Loucy (cell line): ENCODE results near the gene ZNF763.
"Not testable (repeated sequence)": the region's sequence is repeated elsewhere in the genome, so short reads cannot be mapped to it uniquely, and the experiment has no call there.

ENCODE experiments used
- H2AFZ ChIP-seq: fragments of 200-600 bp; sonication (generic); 2 replicates; pipeline ENCODE4 v1.6.0; 2016; ENCODE audit warnings: antibody characterized with exemption, mild to moderate bottlenecking, low read length, moderate library complexity
- H3F3A ChIP-seq: fragments of 200-600 bp; 2 replicates; pipeline ENCODE4 v1.6.0; 2016; ENCODE audit warnings: antibody characterized with exemption, low read depth, mild to moderate bottlenecking
- H3K27me3 ChIP-seq: fragments of 200-600 bp; sonication (generic); 2 replicates; pipeline ENCODE4 v1.6.1; 2014; ENCODE audit warnings: low read length, mild to moderate bottlenecking; ENCODE audit not compliant: insufficient read depth, poor library complexity, severe bottlenecking
- H3K36me3 ChIP-seq: fragments of 200-600 bp; sonication (generic); 2 replicates; pipeline ENCODE4 v1.6.1; 2016; ENCODE audit warnings: low read length; ENCODE audit not compliant: insufficient read depth
- H3K4me1 ChIP-seq: fragments of 200-600 bp; sonication (generic); 2 replicates; pipeline ENCODE4 v1.5.1; 2014; ENCODE audit warnings: low read length, mild to moderate bottlenecking; ENCODE audit not compliant: insufficient read depth, poor library complexity, severe bottlenecking
- H3K4me2 ChIP-seq: fragments of 200-600 bp; sonication (generic); 2 replicates; pipeline ENCODE4 v1.6.0; 2014; ENCODE audit warnings: antibody characterized with exemption, low read length, low read depth, mild to moderate bottlenecking; ENCODE audit not compliant: poor library complexity, severe bottlenecking
- H3K4me3 ChIP-seq: fragments of 200-600 bp; sonication (generic); 2 replicates; pipeline ENCODE4 v1.5.1; 2014; ENCODE audit warnings: low read length, mild to moderate bottlenecking, mixed read lengths; ENCODE audit not compliant: poor library complexity, severe bottlenecking
- H3K79me2 ChIP-seq: fragments of 200-600 bp; sonication (generic); 2 replicates; pipeline ENCODE4 v1.6.1; 2014; ENCODE audit warnings: low read length; ENCODE audit not compliant: insufficient read depth
- H3K9ac ChIP-seq: fragments of 200-600 bp; sonication (generic); 2 replicates; pipeline ENCODE4 v1.6.0; 2014; ENCODE audit warnings: mild to moderate bottlenecking, low read depth, low read length, moderate library complexity; ENCODE audit not compliant: poor library complexity, severe bottlenecking
- H3K9me2 ChIP-seq: fragments of 200-600 bp; sonication (generic); replicated peaks from 2 replicates; pipeline ENCODE4 v1.6.1; 2016; ENCODE audit warnings: low read depth, low read length, mixed read lengths
- H3K9me3 ChIP-seq: fragments of 200-600 bp; sonication (generic); 2 replicates; pipeline ENCODE4 v1.6.1; 2014; ENCODE audit warnings: mild to moderate bottlenecking, antibody characterized with exemption, low read length, low read depth; ENCODE audit not compliant: insufficient read depth
- H4K20me1 ChIP-seq: fragments of 200-600 bp; sonication (generic); 2 replicates; pipeline ENCODE4 v1.6.0; 2014; ENCODE audit warnings: antibody characterized with exemption, low read length, mild to moderate bottlenecking; ENCODE audit not compliant: insufficient read depth, poor library complexity, severe bottlenecking
- CTCF ChIP-seq: fragments of 200-600 bp; sonication (generic); conservative IDR thresholded peaks from 2 replicates; pipeline ENCODE4 v1.5.1; 2014; ENCODE audit warnings: mild to moderate bottlenecking, antibody characterized with exemption, low read length
- EZH2phosphoT487 ChIP-seq: fragments of 200-600 bp; IDR thresholded peaks from 2 replicates; pipeline ENCODE4 v1.6.1; 2018; ENCODE audit warnings: antibody characterized with exemption, mild to moderate bottlenecking, moderate library complexity, borderline replicate concordance

ZNF763 gene

GRCh38 chr19:11948646-11949045 is 16.2 kb upstream of the ZNF763 start:
- Histone ChIP-seq H4K20me1 (no peaks in the 10 kb centered on the region), H3K4me2 (no peak overlapping the region), H3K9ac (no peak overlapping the region), H3K79me2 (peaks cover 10% of the 10 kb centered on the region; the same call in 1 of the 2 replicates), H3F3A (no peaks in the 10 kb centered on the region), H3K27me3 (peaks cover 14% of the 10 kb centered on the region), H3K9me3 (peaks cover 76% of the 10 kb centered on the region), H3K36me3 (peaks cover 64% of the 10 kb centered on the region), H3K4me1 (no peaks in the 10 kb centered on the region), H3K9me2 (no peaks in the 10 kb centered on the region), H3K4me3 (no peak overlapping the region), H2AFZ (no peak overlapping the region)
- no peak for TF ChIP-seq EZH2phosphoT487
- TF ChIP-seq CTCF, result no peak

GRCh38 chr19:11949201-11949600 is 15.6 kb upstream of the ZNF763 start:
- Histone ChIP-seq H3K9me2 (no peaks in the 10 kb centered on the region), H4K20me1 (no peaks in the 10 kb centered on the region), H3F3A (no peaks in the 10 kb centered on the region), H3K27me3 (peaks cover 14% of the 10 kb centered on the region), H3K9ac (no peak overlapping the region), H2AFZ (no peak overlapping the region), H3K4me3 (no peak overlapping the region), H3K4me1 (no peaks in the 10 kb centered on the region), H3K9me3 (peaks cover 71% of the 10 kb centered on the region), H3K36me3 (peaks cover 58% of the 10 kb centered on the region), H3K4me2 (no peak overlapping the region), H3K79me2 (peaks cover 7% of the 10 kb centered on the region; the same call in 1 of the 2 replicates)
- no peak for TF ChIP-seq EZH2phosphoT487
- TF ChIP-seq CTCF, result no peak

GRCh38 chr19:11949614-11950080 is 15.2 kb upstream of the ZNF763 start:
- H3K4me3 ChIP-seq, H3K4me2 ChIP-seq, H3K79me2 ChIP-seq, H3K9ac ChIP-seq, H4K20me1 ChIP-seq, H3K9me2 ChIP-seq, H3K4me1 ChIP-seq, H3F3A ChIP-seq, H2AFZ ChIP-seq: not testable (repeated sequence)
- H3K27me3 ChIP-seq, result peaks cover 14% of the 10 kb centered on the region
- peaks cover 54% of the 10 kb centered on the region for H3K36me3 ChIP-seq
- H3K9me3 ChIP-seq, result peaks cover 66% of the 10 kb centered on the region

GRCh38 chr19:11950312-11950711 is 14.5 kb upstream of the ZNF763 start:
- no peaks in the 10 kb centered on the region for H3K9me2 ChIP-seq
- H3K9me3 ChIP-seq, result peaks cover 61% of the 10 kb centered on the region
- no peaks in the 10 kb centered on the region for H3K4me1 ChIP-seq
- peaks cover 54% of the 10 kb centered on the region for H3K36me3 ChIP-seq
- TF ChIP-seq EZH2phosphoT487, result no peak
- TF ChIP-seq CTCF, result no peak
- peaks cover 14% of the 10 kb centered on the region for H3K27me3 ChIP-seq
- no peak overlapping the region for H3K9ac ChIP-seq
- no peaks in the 10 kb centered on the region for H4K20me1 ChIP-seq
- no peak overlapping the region for H3K4me2 ChIP-seq
- no peak overlapping the region for H3K4me3 ChIP-seq
- H3F3A ChIP-seq, result no peaks in the 10 kb centered on the region
- H2AFZ ChIP-seq, result no peak overlapping the region
- H3K79me2 ChIP-seq, result peaks cover 6% of the 10 kb centered on the region; the same call in 1 of the 2 replicates
